ENCODE results near the gene CDRT4. TPM values are rescaled to one million over a fixed set of nuclear protein-coding genes. Genes with fewer than 3 reads are reported as not detected.

Gene CDRT4
- total and polyA plus RNA-seq, 10 of the 15 experiments (the other 5 are each of a cell fraction or from before 2014, with no cell fraction given) = 0.11 to 1.3 (median 0.51) TPM; not detected in 3

DNA sequence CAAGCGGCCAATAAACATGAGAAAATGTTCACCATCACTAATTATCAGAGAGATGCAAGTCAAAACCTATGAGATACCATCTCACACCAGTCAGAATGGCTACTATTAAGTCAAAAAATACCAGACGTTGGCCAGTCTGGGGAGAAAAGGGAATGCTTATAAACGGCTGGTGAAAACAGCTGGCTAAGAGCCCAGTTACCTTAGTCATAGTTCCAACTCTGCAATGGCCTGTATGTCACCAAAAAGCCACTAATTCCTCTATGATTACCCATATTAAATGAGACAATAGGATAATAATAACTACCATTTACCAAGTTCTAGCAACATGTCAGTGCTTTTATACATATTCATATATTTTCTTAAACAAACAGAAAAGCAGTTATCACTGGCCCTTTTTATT lies 42.9 kb upstream of the CDRT4 start (continued):
- TF ChIP-seq, protein P1, sequence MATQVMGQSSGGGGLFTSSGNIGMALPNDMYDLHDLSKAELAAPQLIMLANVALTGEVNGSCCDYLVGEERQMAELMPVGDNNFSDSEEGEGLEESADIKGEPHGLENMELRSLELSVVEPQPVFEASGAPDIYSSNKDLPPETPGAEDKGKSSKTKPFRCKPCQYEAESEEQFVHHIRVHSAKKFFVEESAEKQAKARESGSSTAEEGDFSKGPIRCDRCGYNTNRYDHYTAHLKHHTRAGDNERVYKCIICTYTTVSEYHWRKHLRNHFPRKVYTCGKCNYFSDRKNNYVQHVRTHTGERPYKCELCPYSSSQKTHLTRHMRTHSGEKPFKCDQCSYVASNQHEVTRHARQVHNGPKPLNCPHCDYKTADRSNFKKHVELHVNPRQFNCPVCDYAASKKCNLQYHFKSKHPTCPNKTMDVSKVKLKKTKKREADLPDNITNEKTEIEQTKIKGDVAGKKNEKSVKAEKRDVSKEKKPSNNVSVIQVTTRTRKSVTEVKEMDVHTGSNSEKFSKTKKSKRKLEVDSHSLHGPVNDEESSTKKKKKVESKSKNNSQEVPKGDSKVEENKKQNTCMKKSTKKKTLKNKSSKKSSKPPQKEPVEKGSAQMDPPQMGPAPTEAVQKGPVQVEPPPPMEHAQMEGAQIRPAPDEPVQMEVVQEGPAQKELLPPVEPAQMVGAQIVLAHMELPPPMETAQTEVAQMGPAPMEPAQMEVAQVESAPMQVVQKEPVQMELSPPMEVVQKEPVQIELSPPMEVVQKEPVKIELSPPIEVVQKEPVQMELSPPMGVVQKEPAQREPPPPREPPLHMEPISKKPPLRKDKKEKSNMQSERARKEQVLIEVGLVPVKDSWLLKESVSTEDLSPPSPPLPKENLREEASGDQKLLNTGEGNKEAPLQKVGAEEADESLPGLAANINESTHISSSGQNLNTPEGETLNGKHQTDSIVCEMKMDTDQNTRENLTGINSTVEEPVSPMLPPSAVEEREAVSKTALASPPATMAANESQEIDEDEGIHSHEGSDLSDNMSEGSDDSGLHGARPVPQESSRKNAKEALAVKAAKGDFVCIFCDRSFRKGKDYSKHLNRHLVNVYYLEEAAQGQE (IDR thresholded peaks at IDR 0.05; ENCODE audit: low read depth, low read length) = no peak
- TF ChIP-seq DPF2 (IDR thresholded peaks at IDR 0.05) = no peak
- TF ChIP-seq RUNX3 (IDR thresholded peaks at IDR 0.05; ENCODE audit: low read length) = no peak

DNA sequence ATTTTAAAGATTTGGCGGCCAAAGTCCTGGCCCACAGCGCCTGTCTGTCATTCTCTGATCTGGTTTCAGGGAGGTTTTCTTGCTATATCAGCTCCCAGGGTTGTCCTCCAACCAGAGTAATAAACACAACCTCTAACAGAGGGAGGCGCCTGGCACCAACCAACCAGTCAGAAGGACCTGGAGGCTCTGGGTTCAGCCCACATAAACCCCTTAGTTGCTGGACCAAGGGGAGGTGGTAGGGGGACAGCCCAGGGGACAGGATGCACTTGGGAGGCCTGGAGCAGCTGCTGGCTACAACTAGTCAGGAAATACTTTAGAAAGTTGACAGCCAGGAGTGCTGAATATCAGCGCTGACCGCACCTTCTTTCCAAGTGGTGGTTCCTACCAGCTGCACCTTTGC lies 41.7 kb upstream of the CDRT4 start:
- FAIRE-seq = no peak
- no peak overlapping the region for H3K9ac ChIP-seq (ENCODE audit: control insufficient read depth, insufficient read depth, low read length)
- no TSS peak for BruUV-seq (replicated peaks)
- H3K4me2 ChIP-seq (ENCODE audit: control insufficient read depth, insufficient read depth) = no peak overlapping the region
- CTCF ChIA-PET = interaction anchor here (0.6 kb wide), 1 partner anchor 1382 kb away, joined by 3 read pairs; no protein-coding TSS in a partner anchor
- no peaks in the 10 kb centered on the region for H3K4me1 ChIP-seq (ENCODE audit: control insufficient read depth, insufficient read depth, low read length)
- no peak for ATAC-seq
- POLR2A ChIA-PET = no interaction called here
- in situ Hi-C loops (cut with MboI) (no loop called here), intact Hi-C loops (cut with micrococcal nuclease; ENCODE audit: unreplicated experiment) (no loop called here)
- no peaks in the 10 kb centered on the region for H3K9me3 ChIP-seq (replicated peaks; ENCODE audit: control insufficient read depth, insufficient read depth, low read length)
- WGBS (ENCODE audit: insufficient coverage, insufficient replicate concordance, low lambda C conversion rate, missing lambda C conversion rate) = 60% methylated on average over 5 of the region's 5 CpGs
- no peak for DNase-seq (ENCODE audit: low read depth, low spot score)
- H3K36me3 ChIP-seq (ENCODE audit: control insufficient read depth in 2 of 2, insufficient read depth in 2 of 2, low read length in 1 of 2) = no peaks in the 10 kb centered on the region
- H2AFZ ChIP-seq (ENCODE audit: control insufficient read depth, low read depth, low read length) = no peak overlapping the region
- SMC1A ChIA-PET (ENCODE audit: uncharacterized antibody, unreplicated experiment) = no interaction called here
- H3K27ac ChIP-seq (ENCODE audit: control insufficient read depth, insufficient read depth) = no peak overlapping the region
- H3K27me3 ChIP-seq (replicated peaks in 1 of 2; ENCODE audit: control insufficient read depth in 2 of 2, insufficient read depth in 2 of 2, low read length in 1 of 2) = no peaks in the 10 kb centered on the region
- no peak overlapping the region for H3K4me3 ChIP-seq
- no peaks in the 10 kb centered on the region for H3K79me2 ChIP-seq (ENCODE audit: control insufficient read depth, insufficient read depth, low read length)
- no peaks in the 10 kb centered on the region for H4K20me1 ChIP-seq (ENCODE audit: control insufficient read depth, insufficient read depth)
- RAD21 ChIA-PET (ENCODE audit: unreplicated experiment) = no interaction called here
- TF ChIP-seq, protein P2, sequence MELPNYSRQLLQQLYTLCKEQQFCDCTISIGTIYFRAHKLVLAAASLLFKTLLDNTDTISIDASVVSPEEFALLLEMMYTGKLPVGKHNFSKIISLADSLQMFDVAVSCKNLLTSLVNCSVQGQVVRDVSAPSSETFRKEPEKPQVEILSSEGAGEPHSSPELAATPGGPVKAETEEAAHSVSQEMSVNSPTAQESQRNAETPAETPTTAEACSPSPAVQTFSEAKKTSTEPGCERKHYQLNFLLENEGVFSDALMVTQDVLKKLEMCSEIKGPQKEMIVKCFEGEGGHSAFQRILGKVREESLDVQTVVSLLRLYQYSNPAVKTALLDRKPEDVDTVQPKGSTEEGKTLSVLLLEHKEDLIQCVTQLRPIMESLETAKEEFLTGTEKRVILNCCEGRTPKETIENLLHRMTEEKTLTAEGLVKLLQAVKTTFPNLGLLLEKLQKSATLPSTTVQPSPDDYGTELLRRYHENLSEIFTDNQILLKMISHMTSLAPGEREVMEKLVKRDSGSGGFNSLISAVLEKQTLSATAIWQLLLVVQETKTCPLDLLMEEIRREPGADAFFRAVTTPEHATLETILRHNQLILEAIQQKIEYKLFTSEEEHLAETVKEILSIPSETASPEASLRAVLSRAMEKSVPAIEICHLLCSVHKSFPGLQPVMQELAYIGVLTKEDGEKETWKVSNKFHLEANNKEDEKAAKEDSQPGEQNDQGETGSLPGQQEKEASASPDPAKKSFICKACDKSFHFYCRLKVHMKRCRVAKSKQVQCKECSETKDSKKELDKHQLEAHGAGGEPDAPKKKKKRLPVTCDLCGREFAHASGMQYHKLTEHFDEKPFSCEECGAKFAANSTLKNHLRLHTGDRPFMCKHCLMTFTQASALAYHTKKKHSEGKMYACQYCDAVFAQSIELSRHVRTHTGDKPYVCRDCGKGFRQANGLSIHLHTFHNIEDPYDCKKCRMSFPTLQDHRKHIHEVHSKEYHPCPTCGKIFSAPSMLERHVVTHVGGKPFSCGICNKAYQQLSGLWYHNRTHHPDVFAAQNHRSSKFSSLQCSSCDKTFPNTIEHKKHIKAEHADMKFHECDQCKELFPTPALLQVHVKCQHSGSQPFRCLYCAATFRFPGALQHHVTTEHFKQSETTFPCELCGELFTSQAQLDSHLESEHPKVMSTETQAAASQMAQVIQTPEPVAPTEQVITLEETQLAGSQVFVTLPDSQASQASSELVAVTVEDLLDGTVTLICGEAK (IDR thresholded peaks at IDR 0.05; ENCODE audit: borderline replicate concordance) = no peak
- TF ChIP-seq TBL1XR1 (IDR thresholded peaks at IDR 0.05; ENCODE audit: low read depth, low read length) (no peak), ELK1 (IDR thresholded peaks at IDR 0.05; ENCODE audit: low read depth, low read length) (no peak), RAD21 (IDR thresholded peaks at IDR 0.05; ENCODE audit: insufficient read depth, low read depth, low read length) (no peak), ZNF24 (IDR thresholded peaks at IDR 0.05) (no peak)
- TF ChIP-seq, protein P3, sequence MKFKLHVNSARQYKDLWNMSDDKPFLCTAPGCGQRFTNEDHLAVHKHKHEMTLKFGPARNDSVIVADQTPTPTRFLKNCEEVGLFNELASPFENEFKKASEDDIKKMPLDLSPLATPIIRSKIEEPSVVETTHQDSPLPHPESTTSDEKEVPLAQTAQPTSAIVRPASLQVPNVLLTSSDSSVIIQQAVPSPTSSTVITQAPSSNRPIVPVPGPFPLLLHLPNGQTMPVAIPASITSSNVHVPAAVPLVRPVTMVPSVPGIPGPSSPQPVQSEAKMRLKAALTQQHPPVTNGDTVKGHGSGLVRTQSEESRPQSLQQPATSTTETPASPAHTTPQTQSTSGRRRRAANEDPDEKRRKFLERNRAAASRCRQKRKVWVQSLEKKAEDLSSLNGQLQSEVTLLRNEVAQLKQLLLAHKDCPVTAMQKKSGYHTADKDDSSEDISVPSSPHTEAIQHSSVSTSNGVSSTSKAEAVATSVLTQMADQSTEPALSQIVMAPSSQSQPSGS (IDR thresholded peaks at IDR 0.05; ENCODE audit: low read length) = no peak
